GM21528 (cell line): Measurements from ENCODE around the gene CHRNA3.

ENCODE experiments used
- ATAC-seq: cut with Tn5 transposase; IDR thresholded peaks from one replicate; pipeline ENCODE4 v1.9.1; 2021; ENCODE audit warnings: mild to moderate bottlenecking, moderate library complexity; ENCODE audit not compliant: unreplicated experiment, low FRiP score

Gene CHRNA3

DNA sequence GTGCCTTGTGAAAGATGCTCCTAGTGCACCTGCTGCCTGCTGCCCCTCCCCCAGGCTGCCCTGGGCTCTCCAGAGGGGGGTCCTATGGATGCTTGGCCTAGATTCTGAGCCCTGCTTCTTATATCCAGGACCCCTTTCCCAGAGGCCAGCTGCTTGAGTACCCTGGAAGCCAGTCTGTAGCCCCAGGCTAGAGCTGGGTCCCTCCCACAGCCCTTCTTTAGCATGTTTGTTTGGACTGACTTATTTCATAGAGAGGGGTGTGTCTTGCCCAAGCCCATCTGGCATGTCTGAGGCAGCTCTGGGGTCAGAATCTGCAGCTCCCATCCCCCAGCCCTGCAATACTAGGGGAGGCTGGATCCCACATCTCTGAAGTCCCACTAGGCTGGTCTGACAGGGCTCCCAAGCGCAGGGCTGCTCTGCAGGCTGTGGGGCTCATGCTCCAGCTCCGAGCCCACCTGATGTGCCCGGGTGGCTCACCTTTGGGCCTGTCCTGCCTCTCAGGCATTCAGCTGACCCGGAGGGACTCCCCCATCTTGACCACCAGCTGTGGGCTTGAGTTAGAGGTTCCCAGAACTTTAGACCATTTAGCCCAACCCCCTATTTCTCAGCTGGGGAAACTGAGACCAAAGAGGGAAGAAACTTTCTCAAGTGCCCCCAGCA lies 17.1 kb upstream of the CHRNA3 start:
- ATAC-seq = no peak

DNA sequence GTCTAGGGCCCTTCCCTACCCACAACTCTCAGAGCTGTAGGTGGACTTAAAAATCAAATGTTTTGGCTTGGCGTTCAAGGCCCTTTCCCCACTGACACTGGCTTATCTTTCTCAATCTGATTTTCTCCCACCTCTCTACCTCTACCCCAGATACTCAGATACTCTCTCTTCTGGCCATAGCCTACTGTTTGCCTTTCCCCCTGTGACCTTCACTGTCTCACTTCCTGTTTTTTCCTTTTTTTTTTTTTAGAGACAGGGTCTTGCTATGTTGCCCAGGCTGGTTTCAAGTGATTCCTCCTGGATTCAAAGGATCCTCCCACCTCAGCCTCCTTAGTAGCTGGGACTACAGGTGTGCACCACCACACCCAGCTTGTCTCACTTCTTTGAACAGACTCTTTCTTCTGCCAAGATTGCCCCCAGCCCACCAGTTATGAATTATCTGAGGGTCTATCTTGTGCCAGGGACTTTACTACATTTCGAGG lies 15.6 kb upstream of the CHRNA3 start:
- ATAC-seq = no peak

DNA sequence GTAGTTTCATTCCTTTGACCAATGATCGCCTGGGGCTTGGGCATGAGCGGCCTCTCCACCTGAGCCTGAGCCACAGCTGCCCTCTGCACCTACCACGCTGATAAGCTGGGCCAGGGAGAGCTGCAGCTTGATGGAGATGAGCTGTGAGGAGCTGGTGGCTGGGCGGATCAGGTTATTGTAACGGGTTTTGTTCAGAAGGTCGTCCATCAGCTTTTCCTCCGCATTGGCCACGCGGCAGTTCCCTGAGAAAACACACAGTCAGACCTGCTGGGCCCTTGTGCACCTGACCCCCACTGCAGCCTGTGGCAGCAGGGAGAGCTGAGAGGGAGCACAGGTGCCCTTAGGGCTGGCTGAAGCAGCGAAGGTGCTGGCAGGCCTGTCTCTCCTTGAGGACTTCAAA lies 14.6 kb upstream of the CHRNA3 start:
- ATAC-seq = no peak

DNA sequence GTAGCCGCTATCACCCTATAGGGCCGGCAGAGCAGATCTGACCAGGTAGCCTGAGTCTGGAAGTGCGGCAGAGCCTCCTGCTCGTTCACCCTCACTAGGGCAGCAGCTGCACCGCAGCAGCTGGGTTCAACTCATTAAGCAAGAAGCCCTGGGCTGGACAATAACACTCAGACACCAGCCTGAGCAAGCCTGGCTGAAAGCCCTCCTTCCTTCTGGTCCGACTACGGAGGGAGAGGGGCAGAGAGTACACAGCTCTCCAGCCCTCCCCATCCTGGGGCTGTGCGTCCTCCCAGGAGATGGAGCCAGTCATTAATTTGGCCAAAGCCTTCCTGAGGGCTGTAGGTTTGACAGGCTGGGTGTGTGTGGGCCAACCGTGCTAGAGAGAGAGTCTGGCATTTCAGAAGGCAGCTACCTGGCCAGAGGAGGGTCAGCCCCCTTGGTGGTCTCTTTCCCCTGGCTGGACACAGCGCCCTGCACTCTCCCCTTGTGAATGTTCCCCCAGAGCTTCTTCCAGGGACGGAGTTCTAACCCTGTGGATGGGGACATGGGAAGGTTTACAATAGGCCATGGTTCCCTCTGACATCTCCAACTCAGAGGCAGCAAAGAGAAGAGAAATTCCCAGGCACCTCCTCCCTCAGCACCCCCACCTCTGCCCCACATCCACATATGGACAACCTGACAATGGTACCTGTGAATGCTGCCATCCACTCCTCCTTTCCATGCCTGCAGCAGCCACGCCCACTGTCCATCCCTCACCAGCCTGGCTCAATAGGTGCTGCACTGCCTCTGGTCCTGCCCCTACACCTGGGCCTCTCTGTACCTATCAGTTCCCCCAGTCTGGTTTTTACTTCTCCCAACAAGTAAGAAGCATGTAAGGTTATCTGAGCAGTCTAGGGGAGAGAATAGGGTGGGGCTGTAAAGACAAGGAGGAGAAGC lies 13.7 kb upstream of the CHRNA3 start:
- no peak for ATAC-seq

DNA sequence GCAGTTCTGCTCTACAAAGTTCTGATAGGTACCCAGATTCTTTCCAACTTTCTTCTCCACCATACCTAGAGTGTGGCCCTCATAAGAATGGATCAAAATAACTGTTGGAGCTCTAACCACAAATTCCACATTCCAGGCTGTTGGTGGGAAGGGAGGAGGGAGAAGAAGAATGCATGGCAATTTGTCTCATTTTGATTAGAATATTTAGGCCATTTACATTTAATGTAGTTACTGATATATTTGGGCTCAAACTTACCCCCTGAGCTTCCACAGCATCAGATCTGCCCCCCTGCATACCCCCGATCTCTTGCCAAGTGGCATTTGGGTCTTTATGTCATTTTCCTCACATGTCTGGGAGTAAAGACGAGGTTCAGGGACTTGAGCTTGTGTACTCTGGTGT lies 12.6 kb upstream of the CHRNA3 start:
- no peak for ATAC-seq

DNA sequence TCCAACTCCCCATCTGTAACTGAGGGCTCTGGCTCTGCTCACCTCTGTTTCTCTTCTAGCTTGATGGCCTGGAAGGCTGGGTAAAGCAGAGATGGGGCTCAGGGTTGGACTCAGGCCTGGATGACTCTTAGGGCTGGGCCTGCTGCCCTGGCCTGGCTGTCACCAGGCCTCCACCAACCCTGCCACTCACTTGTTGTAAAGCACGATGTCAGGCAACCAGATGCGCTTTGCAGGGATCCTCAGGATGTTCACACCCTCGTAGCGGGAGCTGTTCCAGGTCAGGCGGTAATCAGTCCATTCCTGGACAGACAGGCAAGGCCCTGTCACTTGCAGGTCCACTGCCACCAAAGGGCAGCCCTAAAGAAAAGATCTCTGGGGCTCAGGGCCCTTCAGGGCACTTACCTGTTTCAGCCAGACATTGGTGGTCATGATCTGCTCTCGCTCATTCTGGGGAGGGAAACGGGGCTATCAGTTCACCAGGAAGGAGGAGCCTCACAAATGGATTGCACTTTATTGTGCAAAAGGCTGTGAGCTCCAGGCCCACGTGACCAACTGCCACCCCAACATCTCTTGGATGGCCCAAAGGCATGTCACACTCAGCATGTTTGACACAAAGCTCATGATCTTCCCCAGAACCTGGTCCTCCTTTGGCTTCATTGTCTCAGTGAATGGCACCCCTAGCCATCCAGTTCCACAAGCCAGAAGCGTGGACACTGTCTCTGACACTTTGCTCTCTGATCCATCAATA lies 10.3 kb upstream of the CHRNA3 start:
- no peak for ATAC-seq

GRCh38 chr15:78629716-78630065 lies 8.9 kb upstream of the CHRNA3 start:
- no peak for ATAC-seq

- ATAC-seq = no peak
These were observed 8.4 kb upstream of the CHRNA3 start for GRCh38 chr15:78629031-78629715.

DNA sequence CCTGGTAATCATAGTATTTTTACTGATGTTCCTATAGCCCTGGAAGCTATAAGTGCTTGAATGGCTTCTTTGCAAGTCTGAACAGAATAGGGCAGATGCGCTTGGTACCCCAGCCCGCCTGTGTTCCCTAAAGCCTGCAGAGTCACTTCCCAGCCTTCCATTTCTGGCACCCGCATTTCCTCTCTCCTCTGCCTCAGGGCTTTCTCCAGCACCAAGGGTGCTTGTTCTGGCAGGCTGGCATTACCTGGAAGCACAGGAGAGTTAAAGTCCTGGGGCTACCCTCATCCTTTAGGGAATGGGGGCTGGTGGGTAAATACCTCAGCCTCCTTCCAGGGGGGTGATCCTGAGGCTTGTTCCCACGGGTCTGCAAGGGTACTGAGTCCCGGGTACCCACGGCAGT lies 7.4 kb upstream of the CHRNA3 start:
- ATAC-seq = no peak

- no peak for ATAC-seq
These were observed 6.6 kb upstream of the CHRNA3 start for GRCh38 chr15:78627348-78627747.

- ATAC-seq = no peak
These were observed 5.7 kb upstream of the CHRNA3 start for GRCh38 chr15:78626381-78626995.

GRCh38 chr15:78625606-78626280 lies 4.9 kb upstream of the CHRNA3 start:
- no peak for ATAC-seq

- ATAC-seq = no peak
These were observed 4.1 kb upstream of the CHRNA3 start for GRCh38 chr15:78624651-78625590.

GRCh38 chr15:78623786-78624497 lies 3.1 kb upstream of the CHRNA3 start:
- ATAC-seq = no peak

DNA sequence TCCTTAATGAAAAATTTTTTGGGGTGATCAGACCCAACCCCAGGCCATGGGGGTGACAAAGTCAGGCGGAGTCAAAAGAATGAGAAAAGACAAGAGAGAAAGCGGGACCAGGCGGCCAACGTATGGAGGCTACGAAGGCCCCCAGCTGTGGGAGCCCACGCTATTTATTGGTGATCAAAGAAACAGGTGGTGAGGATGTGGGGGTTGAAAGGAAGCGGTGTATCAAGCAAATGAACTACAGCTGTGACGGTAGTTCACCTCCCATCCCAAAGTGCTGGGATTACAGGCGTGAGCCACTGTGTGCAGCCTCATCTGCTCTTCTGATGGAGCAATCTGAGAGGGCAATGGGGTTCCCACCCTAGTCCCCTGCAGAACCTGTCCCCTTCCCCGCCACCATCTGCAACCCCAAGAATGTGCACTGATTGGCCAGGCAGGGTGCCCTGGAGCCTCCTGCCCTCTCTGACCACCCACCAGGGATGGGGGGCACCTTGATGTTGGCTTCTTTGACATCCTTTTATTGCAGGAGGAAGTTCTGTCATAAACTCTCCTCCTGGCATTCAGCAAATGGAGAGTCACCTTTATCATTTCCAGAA lies 1.1 kb upstream of the CHRNA3 start:
- no peak for ATAC-seq

- no peak for ATAC-seq
These were observed 722 bp downstream of the CHRNA3 start for GRCh38 chr15:78620021-78620526.
